Breast epithelium (tissue), 3 donors: ENCODE data around the gene RRAD.

Experiments
- POLR2A ChIP-seq: fragments of 450-650 bp; IDR thresholded peaks from one replicate; pipeline ENCODE4 v1.6.1; 2016; ENCODE audit warnings: antibody characterized with exemption, mild to moderate bottlenecking, moderate library complexity
- TF ChIP-seq, protein P1 (sequence below), 3 donors: fragments of 450-650 bp; IDR thresholded peaks; one replicate each; pipeline ENCODE4 v1.5.1; 2016 to 2017; ENCODE audit warnings: antibody characterized with exemption in 3 of 3, mild to moderate bottlenecking in 3 of 3, moderate library complexity in 3 of 3

DNA sequence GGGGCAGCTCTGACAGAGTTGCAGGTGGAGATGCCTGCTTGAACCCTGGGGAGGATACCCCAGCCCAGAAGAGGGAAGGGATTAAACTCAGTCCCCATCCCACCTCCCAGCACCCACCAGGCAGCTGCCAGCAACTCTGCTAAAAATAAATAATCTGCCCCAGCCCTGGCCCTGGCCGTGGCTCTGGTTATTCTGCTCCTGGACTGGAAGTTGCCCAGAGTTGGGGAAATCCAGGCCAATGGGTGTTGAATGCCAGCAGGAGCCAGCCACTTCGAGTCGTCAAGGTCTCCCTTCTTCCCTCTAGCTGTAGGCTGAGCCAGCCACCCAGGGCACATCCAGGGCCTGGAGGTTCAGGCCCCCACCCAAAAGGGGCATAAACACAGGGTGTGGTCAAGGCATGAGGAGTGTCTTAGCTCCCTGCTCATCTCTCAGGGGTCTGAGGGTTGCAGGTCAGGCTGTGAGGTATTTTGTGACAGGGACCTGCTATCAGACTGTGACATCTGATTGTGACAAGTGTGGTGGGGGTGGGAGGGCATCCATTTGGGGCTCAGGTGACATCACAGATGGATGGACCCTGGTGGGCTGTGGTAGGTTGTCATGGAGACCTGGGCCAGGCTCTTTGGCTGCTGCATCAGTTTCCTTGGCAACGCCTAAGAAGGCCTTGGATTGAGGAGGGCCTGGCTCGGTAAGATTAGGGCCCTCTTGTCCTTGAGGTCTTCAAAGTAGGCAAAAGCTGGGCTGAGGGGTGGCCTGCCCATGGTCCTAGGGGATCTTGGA is 1.0 kb upstream of the RRAD start:
- TF ChIP-seq, protein P1, sequence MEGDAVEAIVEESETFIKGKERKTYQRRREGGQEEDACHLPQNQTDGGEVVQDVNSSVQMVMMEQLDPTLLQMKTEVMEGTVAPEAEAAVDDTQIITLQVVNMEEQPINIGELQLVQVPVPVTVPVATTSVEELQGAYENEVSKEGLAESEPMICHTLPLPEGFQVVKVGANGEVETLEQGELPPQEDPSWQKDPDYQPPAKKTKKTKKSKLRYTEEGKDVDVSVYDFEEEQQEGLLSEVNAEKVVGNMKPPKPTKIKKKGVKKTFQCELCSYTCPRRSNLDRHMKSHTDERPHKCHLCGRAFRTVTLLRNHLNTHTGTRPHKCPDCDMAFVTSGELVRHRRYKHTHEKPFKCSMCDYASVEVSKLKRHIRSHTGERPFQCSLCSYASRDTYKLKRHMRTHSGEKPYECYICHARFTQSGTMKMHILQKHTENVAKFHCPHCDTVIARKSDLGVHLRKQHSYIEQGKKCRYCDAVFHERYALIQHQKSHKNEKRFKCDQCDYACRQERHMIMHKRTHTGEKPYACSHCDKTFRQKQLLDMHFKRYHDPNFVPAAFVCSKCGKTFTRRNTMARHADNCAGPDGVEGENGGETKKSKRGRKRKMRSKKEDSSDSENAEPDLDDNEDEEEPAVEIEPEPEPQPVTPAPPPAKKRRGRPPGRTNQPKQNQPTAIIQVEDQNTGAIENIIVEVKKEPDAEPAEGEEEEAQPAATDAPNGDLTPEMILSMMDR (IDR thresholded peaks at IDR 0.05): no peak
- TF ChIP-seq POLR2A: no peak
